HG02981 (cell line): ENCODE measurements around the gene TAS1R3.

Source experiments
- ATAC-seq: cut with Tn5 transposase; IDR thresholded peaks from one replicate; pipeline ENCODE4 v1.9.1; 2021; ENCODE audit warnings: mild to moderate bottlenecking, moderate library complexity; ENCODE audit not compliant: unreplicated experiment

TAS1R3 gene

DNA sequence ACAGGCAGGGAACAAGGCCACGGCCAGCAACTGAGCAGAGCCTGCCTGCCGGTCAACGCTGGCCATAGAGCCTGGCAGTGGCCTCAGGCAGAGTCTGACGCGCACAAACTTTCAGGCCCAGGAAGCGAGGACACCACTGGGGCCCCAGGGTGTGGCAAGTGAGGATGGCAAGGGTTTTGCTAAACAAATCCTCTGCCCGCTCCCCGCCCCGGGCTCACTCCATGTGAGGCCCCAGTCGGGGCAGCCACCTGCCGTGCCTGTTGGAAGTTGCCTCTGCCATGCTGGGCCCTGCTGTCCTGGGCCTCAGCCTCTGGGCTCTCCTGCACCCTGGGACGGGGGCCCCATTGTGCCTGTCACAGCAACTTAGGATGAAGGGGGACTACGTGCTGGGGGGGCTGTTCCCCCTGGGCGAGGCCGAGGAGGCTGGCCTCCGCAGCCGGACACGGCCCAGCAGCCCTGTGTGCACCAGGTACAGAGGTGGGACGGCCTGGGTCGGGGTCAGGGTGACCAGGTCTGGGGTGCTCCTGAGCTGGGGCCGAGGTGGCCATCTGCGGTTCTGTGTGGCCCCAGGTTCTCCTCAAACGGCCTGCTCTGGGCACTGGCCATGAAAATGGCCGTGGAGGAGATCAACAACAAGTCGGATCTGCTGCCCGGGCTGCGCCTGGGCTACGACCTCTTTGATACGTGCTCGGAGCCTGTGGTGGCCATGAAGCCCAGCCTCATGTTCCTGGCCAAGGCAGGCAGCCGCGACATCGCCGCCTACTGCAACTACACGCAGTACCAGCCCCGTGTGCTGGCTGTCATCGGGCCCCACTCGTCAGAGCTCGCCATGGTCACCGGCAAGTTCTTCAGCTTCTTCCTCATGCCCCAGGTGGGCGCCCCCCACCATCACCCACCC lies at the start of gene TAS1R3:
Gene TAS1R3 (plus strand): TSS at position 213 of the 898 bp plus-strand sequence. CDS start 66 bp downstream, at position 279.
- ATAC-seq, result no peak

DNA sequence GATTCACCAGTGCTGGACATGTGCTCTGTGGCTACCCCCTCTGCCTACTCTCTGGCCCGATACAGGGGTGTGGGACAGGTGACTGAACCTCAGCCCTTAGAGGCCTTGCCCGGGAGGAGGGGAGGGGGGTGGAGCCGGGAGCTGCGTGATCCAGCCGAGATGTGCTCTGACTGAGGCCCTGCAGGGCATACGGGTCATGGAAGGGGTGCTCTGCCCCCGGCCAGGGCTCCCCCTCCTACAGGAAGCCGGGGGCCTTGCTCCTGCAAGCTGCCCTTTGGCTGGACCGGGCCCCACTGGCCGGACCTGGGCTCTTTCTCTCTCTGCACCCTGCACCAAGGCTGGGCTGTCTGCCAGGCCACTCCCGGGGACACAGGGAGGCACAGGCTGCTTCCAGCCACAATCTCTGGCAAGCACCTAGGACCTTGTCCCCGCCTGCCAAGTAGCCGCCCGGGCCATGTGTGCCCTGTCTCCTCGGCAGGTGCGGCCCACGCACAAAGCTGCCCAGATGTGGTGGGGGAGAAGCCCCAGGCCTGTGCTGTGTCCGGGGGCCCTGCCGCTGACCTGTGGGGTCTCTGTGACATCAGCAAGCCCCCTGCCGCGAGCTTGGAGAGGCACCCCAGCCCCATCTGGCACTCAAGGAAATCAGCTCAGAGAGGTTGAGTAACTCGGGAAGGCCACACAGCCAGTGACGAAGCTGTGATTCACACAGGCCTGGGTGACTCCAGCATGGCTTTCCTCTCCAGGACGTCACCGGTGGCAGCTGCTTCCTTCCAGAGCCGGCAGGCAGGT lies 49.4 kb upstream of the TAS1R3 start:
- ATAC-seq, result no peak

DNA sequence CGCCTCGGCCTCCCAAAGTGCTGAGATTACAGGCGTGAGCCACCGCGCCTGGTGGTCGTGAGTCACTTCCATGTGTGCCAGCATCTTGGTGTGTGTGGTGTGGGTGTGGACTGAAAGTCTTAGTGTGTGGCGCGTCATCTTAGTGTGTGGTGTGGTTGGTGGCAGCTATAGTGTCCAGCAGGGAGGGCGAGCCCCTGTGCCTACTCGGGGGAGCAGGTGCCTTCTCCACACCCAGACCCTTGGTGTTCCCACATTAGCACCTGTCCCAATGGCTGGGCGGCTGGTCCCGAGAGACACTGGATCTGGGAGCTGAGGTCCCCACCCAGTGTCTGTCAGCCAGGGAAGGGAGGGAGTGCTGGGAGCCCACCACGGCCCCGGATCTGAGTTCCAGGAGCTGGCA lies 48.1 kb upstream of the TAS1R3 start:
- no peak for ATAC-seq

DNA sequence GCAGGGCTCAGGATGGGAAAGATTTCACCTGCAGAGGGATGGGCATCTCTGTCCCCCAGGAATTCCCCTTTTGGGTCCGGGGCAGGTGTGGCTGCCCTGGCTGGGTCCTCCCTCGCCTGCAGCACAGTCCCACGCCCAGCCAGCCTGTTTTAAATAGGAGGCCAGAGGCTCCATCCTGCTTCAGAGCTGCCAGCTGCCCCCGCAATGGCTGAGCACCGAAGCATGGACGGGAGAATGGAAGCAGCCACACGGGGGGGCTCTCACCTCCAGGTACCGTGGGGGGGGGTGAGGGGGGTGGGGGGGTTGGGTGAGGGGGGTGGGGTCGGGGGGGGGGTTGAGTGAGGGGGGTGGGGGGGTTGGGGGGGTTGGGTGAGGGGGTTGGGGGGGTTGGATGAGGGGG lies 47.3 kb upstream of the TAS1R3 start:
- no peak for ATAC-seq

GRCh38 chr1:1284221-1285101 lies 46.6 kb upstream of the TAS1R3 start:
- no peak for ATAC-seq

GRCh38 chr1:1285102-1285571 lies 45.9 kb upstream of the TAS1R3 start:
- no peak for ATAC-seq

GRCh38 chr1:1285611-1286311 lies 45.3 kb upstream of the TAS1R3 start:
- no peak for ATAC-seq

DNA sequence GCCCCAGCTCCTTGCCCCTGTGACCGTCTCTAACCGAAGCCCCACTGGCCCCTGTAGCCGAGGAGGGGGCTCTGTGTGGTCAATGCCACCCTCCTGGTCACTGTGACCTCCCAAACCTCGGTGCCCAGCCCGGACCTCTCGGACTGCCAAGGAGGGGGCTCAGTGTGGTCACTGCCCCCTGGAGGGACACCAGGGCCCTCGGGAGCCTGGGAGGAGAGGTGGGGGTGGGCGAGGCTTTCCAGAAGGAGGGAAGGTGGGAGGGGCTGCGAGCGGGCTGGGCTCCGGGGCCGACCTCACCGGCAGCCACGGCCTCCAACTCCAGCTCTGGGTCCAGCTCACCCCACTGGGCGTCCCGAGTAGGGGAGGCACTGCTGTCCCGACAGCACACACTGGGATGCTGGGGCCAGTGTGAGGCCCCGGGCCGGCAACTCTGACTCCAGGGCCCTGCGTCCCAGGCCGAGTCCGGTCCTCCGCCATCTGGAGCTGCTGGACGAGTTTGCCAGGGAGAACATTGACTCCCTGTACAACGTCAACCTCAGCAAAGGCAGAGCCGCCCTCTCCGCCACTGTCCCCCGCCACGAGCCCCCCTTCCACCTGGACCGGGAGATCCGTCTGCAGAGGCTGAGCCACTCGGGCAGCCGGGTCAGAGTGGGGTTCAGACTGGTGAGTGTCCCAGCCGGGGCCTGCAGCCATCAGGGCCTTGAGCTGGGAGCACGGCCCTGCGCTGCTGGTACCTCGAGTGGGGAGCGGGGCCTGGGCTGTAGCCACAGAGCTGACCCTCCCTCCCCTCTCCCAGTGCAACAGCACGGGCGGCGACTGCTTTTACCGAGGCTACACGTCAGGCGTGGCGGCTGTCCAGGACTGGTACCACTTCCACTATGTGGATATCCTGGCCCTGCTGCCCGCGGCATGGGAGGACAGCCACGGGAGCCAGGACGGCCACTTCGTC lies 44.5 kb upstream of the TAS1R3 start:
- no peak for ATAC-seq

- no peak for ATAC-seq
These were observed 43.6 kb upstream of the TAS1R3 start for GRCh38 chr1:1287288-1288110.

DNA sequence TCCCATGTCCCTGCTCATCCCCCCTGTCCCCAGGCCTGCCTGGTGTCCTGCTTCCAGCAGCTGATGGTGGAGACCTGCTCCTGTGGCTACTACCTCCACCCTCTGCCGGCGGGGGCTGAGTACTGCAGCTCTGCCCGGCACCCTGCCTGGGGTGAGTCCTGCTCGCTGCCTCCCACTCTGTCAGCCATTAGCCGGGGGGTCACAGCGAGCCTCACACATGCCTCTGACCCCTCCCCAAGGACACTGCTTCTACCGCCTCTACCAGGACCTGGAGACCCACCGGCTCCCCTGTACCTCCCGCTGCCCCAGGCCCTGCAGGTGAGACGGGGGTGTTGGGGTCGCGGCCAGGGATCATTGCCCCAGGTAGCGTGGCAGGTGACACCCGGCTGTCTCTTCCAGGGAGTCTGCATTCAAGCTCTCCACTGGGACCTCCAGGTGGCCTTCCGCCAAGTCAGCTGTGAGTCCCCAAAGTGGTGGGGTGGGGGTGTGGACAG lies 40.8 kb upstream of the TAS1R3 start:
- no peak for ATAC-seq

DNA sequence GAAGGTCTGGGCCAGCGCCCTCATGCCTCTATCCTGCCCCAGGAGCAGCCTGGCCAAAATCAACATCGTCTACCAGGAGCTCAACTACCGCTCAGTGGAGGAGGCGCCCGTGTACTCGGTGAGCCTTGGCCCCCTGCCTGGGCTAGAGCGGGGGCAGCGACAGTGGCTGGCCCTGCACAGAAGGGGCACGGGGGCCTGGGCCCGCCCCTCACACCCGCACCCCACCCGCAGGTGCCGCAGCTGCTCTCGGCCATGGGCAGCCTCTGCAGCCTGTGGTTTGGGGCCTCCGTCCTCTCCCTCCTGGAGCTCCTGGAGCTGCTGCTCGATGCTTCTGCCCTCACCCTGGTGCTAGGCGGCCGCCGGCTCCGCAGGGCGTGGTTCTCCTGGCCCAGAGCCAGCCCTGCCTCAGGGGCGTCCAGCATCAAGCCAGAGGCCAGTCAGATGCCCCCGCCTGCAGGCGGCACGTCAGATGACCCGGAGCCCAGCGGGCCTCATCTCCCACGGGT lies 40.0 kb upstream of the TAS1R3 start:
- ATAC-seq, result no peak

- ATAC-seq, result no peak
These were observed 39.3 kb upstream of the TAS1R3 start for GRCh38 chr1:1291548-1292441.

DNA sequence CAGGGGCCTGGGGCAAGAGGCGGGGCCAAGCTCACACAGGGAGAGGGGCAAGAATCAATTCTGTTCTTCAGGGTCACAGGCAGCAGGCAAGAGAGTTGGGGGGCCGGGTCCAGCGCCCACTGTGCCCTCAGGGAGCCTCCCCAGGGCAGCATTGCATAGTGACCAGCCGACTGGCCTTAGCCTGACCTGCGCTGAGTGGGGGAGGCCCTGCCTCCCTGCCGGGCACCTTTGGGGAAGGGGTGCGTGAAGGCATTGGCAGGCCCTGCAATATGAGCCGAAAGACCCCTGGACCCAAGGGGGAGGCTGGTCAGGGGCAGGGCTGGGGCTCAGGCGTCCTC lies 38.7 kb upstream of the TAS1R3 start:
- no peak for ATAC-seq

DNA sequence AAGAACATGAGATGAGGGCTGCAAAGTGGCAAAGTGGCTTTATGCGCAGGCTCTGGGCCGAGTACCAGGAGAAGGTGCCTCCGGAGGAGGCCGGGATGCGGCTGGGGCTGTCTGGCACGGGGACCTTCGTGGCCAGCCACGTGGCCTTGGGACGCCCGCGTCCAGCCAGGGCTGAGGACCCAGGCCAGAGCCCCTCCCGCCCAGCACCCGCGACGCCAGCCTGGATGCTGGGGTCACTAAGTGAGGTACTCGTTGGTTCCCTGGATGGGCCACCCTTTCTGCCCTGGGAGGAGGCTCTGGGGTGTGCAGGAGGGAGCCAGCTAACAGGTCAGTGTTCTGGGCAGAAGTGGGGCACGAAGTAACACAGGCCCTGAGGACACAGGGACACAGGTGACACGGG lies 38.2 kb upstream of the TAS1R3 start:
- no peak for ATAC-seq

GRCh38 chr1:1293263-1294249 lies 37.5 kb upstream of the TAS1R3 start:
- ATAC-seq, result no peak
